ENCODE measurements around the gene C2CD5. TPM values are rescaled to one million over a fixed set of nuclear protein-coding genes. Genes with fewer than 3 reads are reported as not detected.

Gene C2CD5, protein sequence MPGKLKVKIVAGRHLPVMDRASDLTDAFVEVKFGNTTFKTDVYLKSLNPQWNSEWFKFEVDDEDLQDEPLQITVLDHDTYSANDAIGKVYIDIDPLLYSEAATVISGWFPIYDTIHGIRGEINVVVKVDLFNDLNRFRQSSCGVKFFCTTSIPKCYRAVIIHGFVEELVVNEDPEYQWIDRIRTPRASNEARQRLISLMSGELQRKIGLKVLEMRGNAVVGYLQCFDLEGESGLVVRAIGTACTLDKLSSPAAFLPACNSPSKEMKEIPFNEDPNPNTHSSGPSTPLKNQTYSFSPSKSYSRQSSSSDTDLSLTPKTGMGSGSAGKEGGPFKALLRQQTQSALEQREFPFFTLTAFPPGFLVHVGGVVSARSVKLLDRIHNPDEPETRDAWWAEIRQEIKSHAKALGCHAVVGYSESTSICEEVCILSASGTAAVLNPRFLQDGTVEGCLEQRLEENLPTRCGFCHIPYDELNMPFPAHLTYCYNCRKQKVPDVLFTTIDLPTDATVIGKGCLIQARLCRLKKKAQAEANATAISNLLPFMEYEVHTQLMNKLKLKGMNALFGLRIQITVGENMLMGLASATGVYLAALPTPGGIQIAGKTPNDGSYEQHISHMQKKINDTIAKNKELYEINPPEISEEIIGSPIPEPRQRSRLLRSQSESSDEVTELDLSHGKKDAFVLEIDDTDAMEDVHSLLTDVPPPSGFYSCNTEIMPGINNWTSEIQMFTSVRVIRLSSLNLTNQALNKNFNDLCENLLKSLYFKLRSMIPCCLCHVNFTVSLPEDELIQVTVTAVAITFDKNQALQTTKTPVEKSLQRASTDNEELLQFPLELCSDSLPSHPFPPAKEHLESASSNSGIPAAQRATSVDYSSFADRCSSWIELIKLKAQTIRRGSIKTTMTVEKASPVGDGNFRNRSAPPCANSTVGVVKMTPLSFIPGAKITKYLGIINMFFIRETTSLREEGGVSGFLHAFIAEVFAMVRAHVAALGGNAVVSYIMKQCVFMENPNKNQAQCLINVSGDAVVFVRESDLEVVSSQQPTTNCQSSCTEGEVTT
- total RNA-seq (2021; ENCODE audit: unreplicated experiment): 22.9 TPM
- polyA plus RNA-seq (2012): 7.0 and 10.0 TPM in 2 replicates
- percentile 73 among the genes with signal in this experiment for Bru-seq, nascent RNA
- BruChase-seq, experiment 1, labeled RNA remaining after a 6-hour chase: percentile 71 among the genes with signal in this experiment
- BruChase-seq, experiment 2, labeled RNA remaining after a 2-hour chase: percentile 80 among the genes with signal in this experiment
- long read RNA-seq, full-length matches to known transcripts: 6 of 17 reads
- long read RNA-seq, partial matches to known transcripts: 8 of 17 reads
- long read RNA-seq, other reads (novel, unspliced or antisense): 3 of 17 reads

DNA sequence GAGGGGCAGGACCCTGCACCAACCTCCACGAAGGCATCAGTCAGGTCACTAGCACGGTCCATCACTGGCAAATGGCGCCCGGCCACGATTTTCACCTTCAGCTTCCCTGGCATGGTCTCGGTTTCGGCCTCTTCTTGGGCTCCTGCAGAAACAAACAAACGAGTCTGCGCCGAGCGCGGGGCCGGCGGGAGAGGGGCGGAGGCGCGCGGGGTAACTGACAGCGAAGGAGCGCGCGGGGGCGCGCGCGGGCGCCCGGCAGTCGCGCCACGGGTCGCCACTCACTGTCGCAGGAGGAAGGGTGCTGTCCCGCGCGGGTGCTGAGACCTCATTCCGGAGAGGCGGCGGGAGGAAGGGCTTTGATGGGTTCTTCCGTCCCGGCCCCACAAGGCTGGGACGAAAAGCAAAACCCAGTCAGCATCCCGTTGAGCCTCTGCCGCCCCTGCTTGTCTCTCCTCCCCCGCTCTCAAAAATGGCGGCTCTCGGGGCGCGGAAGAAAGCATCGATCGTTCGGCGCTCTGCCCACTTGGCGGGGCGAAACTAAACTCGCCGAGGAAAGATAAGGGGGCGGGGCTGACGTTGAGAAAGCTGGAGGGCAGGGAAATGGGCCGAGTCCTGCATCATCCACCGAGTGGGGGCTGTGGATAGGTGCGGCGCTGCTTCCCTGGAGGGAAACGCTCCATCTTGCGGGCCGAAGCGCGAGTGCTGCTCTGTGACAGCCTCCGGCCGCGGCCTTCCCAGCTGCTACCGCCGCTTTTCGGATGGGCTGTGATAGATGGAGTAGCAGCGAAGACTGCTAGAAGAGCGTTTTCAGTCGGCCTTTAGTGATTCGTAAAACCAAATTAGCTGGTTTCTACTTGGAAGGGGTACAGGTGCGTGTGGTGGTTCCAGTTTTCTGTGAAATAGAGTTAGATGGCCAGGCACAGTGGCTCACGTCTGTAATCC lies at the start of gene C2CD5:
C2CD5 (minus strand) TSS at position 505 of the 942 bp plus-strand sequence; CDS start at position 113, 392 bp downstream.
- ChIA-PET POLR2A (interaction anchor here (0.5 to 1.7 kb wide), 5 partner anchors 15 to 142 kb away, joined by 3 to 6 read pairs (median 4); no protein-coding TSS in a partner anchor), RAD21 (ENCODE audit: low non-redundant PET in 1 of 2, low total read pairs in 2 of 2, uncharacterized antibody in 2 of 2, unreplicated experiment in 2 of 2) (no interaction called here), CTCF (interaction anchor here (1.0 to 1.2 kb wide), 2 partner anchors 15 to 46 kb away, joined by 3 to 5 read pairs; no protein-coding TSS in a partner anchor)
- no peaks in the 10 kb centered on the region for H4K20me1 ChIP-seq (ENCODE audit: insufficient read depth)
- H3K27ac ChIP-seq (ENCODE audit: low read depth, low read length): peak within 1 kb of the TSS; percentile 86
- BruUV-seq (replicated peaks): TSS peak; percentile 48
- H3K4me2 ChIP-seq (ENCODE audit: low read length): peak within 1 kb of the TSS; percentile 94
- ATAC-seq: peak; percentile 90
- H2AFZ ChIP-seq (ENCODE audit: low read depth, low read length, poor library complexity, severe bottlenecking): peak within 1 kb of the TSS; percentile 93
- peak within 1 kb of the TSS; percentile 88 to 93 for H3K4me3 ChIP-seq (replicated peaks in 1 of 2; ENCODE audit: low read depth in 1 of 2, low read length in 2 of 2)
- peak; percentile 95 for DNase-seq (ENCODE audit: low read depth, low spot score)
- no peaks in the 10 kb centered on the region for H3K9me2 ChIP-seq (ENCODE audit: insufficient read depth)
- H3K9ac ChIP-seq (ENCODE audit: low read length): peak within 1 kb of the TSS; percentile 83
- no peaks in the 10 kb centered on the region for H3K36me3 ChIP-seq (ENCODE audit: control insufficient read depth in 1 of 2, insufficient read depth in 2 of 2, low read length in 2 of 2)
- H3K79me2 ChIP-seq (ENCODE audit: insufficient read depth, low read length): no peaks in the 10 kb centered on the region; the same call in 1 of the 2 replicates
- no peaks in the 10 kb centered on the region for H3K9me3 ChIP-seq (ENCODE audit: control insufficient read depth in 1 of 2, insufficient read depth in 1 of 2, low read depth in 1 of 2, low read length in 2 of 2)
- H3K27me3 ChIP-seq (ENCODE audit: insufficient read depth, low read length): no peaks in the 10 kb centered on the region
- H3K4me1 ChIP-seq (ENCODE audit: control insufficient read depth in 1 of 2, insufficient read depth in 2 of 2, low read length in 2 of 2): peaks cover 3 to 18% of the 10 kb centered on the region in 2 experiments; a peak in 3 of 4 replicates
- intact Hi-C loops (cut with micrococcal nuclease): loop anchor here (1.0 kb wide), 1 partner anchor 81 kb away; the partner anchor contains the start of gene ETNK1
- peak; percentile 64 for TF ChIP-seq TCF7L2 (IDR thresholded peaks at IDR 0.05; ENCODE audit: borderline replicate concordance, extremely low read depth, insufficient read depth, insufficient read length)
- TF ChIP-seq POLR2AphosphoS5 (IDR thresholded peaks at IDR 0.05; ENCODE audit: low read depth, low read length): peak; percentile 76
- TF ChIP-seq JUND (IDR thresholded peaks at IDR 0.05): no peak
- TF ChIP-seq POLR2A (IDR thresholded peaks at IDR 0.05; ENCODE audit: borderline replicate concordance, extremely low read depth, insufficient read depth, insufficient read length): no peak
- TF ChIP-seq, protein P1, sequence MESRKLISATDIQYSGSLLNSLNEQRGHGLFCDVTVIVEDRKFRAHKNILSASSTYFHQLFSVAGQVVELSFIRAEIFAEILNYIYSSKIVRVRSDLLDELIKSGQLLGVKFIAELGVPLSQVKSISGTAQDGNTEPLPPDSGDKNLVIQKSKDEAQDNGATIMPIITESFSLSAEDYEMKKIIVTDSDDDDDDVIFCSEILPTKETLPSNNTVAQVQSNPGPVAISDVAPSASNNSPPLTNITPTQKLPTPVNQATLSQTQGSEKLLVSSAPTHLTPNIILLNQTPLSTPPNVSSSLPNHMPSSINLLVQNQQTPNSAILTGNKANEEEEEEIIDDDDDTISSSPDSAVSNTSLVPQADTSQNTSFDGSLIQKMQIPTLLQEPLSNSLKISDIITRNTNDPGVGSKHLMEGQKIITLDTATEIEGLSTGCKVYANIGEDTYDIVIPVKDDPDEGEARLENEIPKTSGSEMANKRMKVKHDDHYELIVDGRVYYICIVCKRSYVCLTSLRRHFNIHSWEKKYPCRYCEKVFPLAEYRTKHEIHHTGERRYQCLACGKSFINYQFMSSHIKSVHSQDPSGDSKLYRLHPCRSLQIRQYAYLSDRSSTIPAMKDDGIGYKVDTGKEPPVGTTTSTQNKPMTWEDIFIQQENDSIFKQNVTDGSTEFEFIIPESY (IDR thresholded peaks at IDR 0.05; ENCODE audit: extremely low read depth, insufficient replicate concordance, low read length): no peak
- peak; percentile 93 for TF ChIP-seq EGR1 (IDR thresholded peaks at IDR 0.05; ENCODE audit: low read depth)
- peak; percentile 81 for TF ChIP-seq SP1 (IDR thresholded peaks at IDR 0.05; ENCODE audit: low read depth)
- TF ChIP-seq, protein P2, sequence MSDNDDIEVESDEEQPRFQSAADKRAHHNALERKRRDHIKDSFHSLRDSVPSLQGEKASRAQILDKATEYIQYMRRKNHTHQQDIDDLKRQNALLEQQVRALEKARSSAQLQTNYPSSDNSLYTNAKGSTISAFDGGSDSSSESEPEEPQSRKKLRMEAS (IDR thresholded peaks at IDR 0.05): peak; percentile 97
- TF ChIP-seq EZH2phosphoT487 (IDR thresholded peaks at IDR 0.05; ENCODE audit: borderline replicate concordance): no peak
- no peak; the same call in 1 of the 2 replicates for TF ChIP-seq SIN3A (IDR thresholded peaks at IDR 0.05; ENCODE audit: low read depth)
- no peak for TF ChIP-seq ZNF274 (IDR thresholded peaks at IDR 0.05; ENCODE audit: low read depth, low read length)
- TF ChIP-seq, protein P3, sequence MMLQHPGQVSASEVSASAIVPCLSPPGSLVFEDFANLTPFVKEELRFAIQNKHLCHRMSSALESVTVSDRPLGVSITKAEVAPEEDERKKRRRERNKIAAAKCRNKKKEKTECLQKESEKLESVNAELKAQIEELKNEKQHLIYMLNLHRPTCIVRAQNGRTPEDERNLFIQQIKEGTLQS (IDR thresholded peaks at IDR 0.05): no peak
- no peak for TF ChIP-seq FOSL1 (IDR thresholded peaks at IDR 0.05; ENCODE audit: low read depth)
- peak; percentile 97 for TF ChIP-seq YY1 (IDR thresholded peaks at IDR 0.05; ENCODE audit: extremely low read depth, insufficient replicate concordance, low read depth, low read length)
